Measurements from ENCODE around the gene CCDC192. TPM values are rescaled to one million over a fixed set of nuclear protein-coding genes. Genes with fewer than 3 reads are reported as not detected.

The CCDC192 gene
- total RNA-seq, 1 experiment from 2014 or later: 0.52 TPM

GRCh38 chr5:127876384-127876783, 173.2 kb downstream of the CCDC192 start (continued):
- no peak for TF ChIP-seq CDX4 (CRISPR knock-in tag; IDR thresholded peaks at IDR 0.05; ENCODE audit: borderline replicate concordance)

- Mint-ChIP-seq H3K4me3 (no peak overlapping the region), H3K4me1 (peaks cover 5% of the 10 kb centered on the region; the same call in 1 of the 2 replicates), H3K27ac (no peak overlapping the region), H3K36me3 (no peaks in the 10 kb centered on the region), H3K27me3 (ENCODE audit: low read depth) (no peaks in the 10 kb centered on the region), H3K9me3 (no peaks in the 10 kb centered on the region)
- ChIA-PET POLR2A (no interaction called here), CTCF (interaction anchor here (0.6 to 3.2 kb wide), 26 partner anchors 12 to 331 kb away, joined by 3 to 24 read pairs (median 4); no protein-coding TSS in a partner anchor)
- peak; percentile 66 for DNase-seq (ENCODE audit: low spot score)
- peak; percentile 87 for ATAC-seq
- TF ChIP-seq E2F4 (CRISPR knock-in tag; IDR thresholded peaks at IDR 0.05; ENCODE audit: borderline replicate concordance, low read depth) (no peak), CTCF (IDR thresholded peaks at IDR 0.05) (peak; percentile 40; the same call in 1 of the 2 replicates)
Observed at GRCh38 chr5:127878174-127878750, 175.1 kb downstream of the CCDC192 start.

GRCh38 chr5:127884416-127884815, 181.2 kb downstream of the CCDC192 start:
- Mint-ChIP-seq H3K27me3 (ENCODE audit: low read depth) (no peaks in the 10 kb centered on the region; the same call in 1 of the 2 replicates), H3K27ac (no peak overlapping the region), H3K4me1 (no peaks in the 10 kb centered on the region), H3K4me3 (no peak overlapping the region), H3K36me3 (no peaks in the 10 kb centered on the region), H3K9me3 (0 out of 2 replicates have a peak, but pooled peaks cover 3% of the 10 kb centered on the region)
- DNase-seq (ENCODE audit: low spot score) (no peak), ATAC-seq (no peak)
- TF ChIP-seq NFE2L1 (CRISPR knock-in tag; IDR thresholded peaks at IDR 0.05) (no peak), CDX4 (CRISPR knock-in tag; IDR thresholded peaks at IDR 0.05; ENCODE audit: borderline replicate concordance) (no peak), FOXP4 (CRISPR knock-in tag; IDR thresholded peaks at IDR 0.05) (no peak)
- POLR2A ChIA-PET: interaction anchor here (0.7 kb wide), 1 partner anchor 322 kb away, joined by 3 read pairs; no protein-coding TSS in a partner anchor
- CTCF ChIA-PET: interaction anchor here (0.7 kb wide), 1 partner anchor 74 kb away, joined by 5 read pairs; no protein-coding TSS in a partner anchor

GRCh38 chr5:127885176-127885575, 182.0 kb downstream of the CCDC192 start:
- no peaks in the 10 kb centered on the region; the same call in 1 of the 2 replicates for H3K27me3 Mint-ChIP-seq (ENCODE audit: low read depth)
- ChIA-PET CTCF (no interaction called here), POLR2A (interaction anchor here (0.7 kb wide), 1 partner anchor 52 kb away, joined by 4 read pairs; no protein-coding TSS in a partner anchor)
- H3K4me3 Mint-ChIP-seq: no peak overlapping the region
- no peaks in the 10 kb centered on the region for H3K4me1 Mint-ChIP-seq
- no peak for DNase-seq (ENCODE audit: low spot score)
- no peaks in the 10 kb centered on the region for H3K36me3 Mint-ChIP-seq
- H3K27ac Mint-ChIP-seq: no peak overlapping the region
- no peak for ATAC-seq
- TF ChIP-seq FOXK1 (CRISPR knock-in tag; IDR thresholded peaks at IDR 0.05): no peak
- TF ChIP-seq E2F1 (CRISPR knock-in tag; IDR thresholded peaks at IDR 0.05): no peak
- no peak for TF ChIP-seq ZNF317 (CRISPR knock-in tag; IDR thresholded peaks at IDR 0.05; ENCODE audit: borderline replicate concordance, low read depth)
- TF ChIP-seq ZNF423 (CRISPR knock-in tag; IDR thresholded peaks at IDR 0.05): no peak
- no peak for TF ChIP-seq ATF2 (CRISPR knock-in tag; IDR thresholded peaks at IDR 0.05; ENCODE audit: borderline replicate concordance, low read depth)
- TF ChIP-seq ZNF671 (CRISPR knock-in tag; IDR thresholded peaks at IDR 0.05): no peak
- no peak for TF ChIP-seq ARID4B (CRISPR knock-in tag; IDR thresholded peaks at IDR 0.05; ENCODE audit: borderline replicate concordance)
- H3K9me3 Mint-ChIP-seq: 0 out of 2 replicates have a peak, but pooled peaks cover 3% of the 10 kb centered on the region

All from WTC11 (cell line).